Measurements from ENCODE around the gene CALU. TPM values are rescaled to one million over a fixed set of nuclear protein-coding genes. Genes with fewer than 3 reads are reported as not detected.

The CALU gene
- total RNA-seq = 1,329 and 1,421 TPM in 2 replicates

GRCh38 chr7:128739048-128739962 is at the start of gene CALU:
Gene CALU (plus strand): TSS chr7:128739359. CDS start chr7:128748584, 9,225 bp downstream.

DNA sequence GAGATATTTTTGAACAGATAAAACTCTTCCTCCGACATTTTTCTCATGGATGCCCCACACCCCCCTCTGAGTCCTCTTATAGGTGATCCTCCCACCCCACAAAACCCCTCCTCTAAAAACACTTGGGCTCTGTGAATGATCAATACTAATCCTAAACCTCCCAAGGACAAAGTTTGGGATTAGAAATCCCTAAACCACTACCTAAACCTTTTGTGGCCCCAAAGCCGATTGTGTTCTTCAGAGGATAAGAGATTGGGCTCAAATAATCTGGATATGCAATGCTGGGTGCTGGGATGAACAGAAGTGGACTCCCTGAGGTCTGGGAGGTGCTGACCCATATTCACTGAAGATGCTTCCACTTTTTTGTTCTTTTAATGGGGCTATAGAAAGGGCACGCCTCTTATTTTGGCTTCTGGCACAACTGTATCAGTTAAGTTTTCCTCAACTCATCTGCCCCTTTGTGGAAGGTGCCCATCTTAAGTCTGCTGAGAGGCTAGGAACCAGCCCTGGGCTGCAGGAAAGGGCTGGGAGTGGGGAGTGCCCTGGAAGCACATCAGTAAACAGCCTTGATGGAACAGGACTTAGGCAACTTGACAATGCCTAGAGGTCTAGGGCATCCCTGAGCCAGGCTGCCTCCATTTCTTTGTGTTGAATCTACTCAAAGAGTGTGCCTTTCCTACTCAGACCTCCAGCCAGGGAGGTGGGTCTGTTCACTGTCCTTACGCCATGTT is 36.8 kb downstream of the CALU start, which contains the start of gene OPN1SW:
TSS of gene OPN1SW (minus strand) at position 51 of the 731 bp plus-strand sequence. CDS start at position 38, 13 bp downstream.

DNA sequence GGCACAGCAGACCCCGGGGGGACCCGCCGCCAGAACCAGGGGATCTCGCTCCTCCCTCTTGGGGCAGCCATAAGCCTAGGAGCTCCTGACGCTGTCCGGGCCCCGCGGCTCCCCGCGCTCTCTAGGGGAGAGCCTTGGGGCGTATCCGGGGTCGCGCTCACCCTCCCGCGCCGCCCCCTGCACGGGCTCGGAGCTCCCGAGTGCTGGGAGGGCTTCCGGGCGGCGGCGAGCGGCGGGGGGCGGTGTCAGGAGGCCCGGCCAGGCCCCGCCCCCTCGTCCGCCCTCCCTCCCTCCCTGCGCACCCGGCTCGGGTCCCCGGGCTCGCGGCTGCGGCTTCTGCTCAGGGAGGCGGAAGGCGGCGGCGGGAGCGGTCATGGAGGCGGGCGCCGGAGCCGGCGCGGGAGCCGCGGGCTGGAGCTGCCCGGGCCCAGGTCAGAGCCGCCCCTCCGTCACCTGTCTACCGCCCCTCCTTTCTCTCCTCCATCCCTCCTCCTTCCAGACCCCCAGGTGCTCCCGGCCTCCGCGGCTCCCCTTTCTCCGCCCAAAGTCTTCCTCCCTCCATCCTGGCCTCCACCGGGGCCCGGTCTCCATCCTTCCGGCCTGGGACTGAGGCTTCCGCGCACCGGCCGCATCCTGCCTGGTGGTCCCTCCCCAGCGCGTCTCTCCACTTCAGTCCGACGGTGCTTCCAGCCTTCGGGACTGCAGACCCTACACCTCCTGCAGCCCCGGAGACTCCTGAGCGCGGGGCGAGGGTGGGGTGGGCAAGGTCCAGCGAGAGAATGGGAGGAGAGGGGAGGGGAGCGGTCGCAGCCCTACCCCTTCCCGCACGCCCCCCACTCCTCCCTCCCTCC is 52.2 kb downstream of the CALU start, which contains the start of gene CCDC136:
TSS of gene CCDC136 (plus strand) at position 848 of the 851 bp plus-strand sequence. CDS start 444 bp downstream, outside the sequence.

Other genes starting within 250 kb of the CALU start
- 0.43 and 0.83 TPM in 2 replicates for gene GARIN1A, start 67.1 kb upstream of the CALU start, total RNA-seq
- gene OPN1SW, start 36.4 kb downstream of the CALU start, total RNA-seq = not detected in 2 replicates
- gene CCDC136, start 52.6 kb downstream of the CALU start, total RNA-seq = 8.5 and 8.7 TPM in 2 replicates
- gene FLNC, start 91.0 kb downstream of the CALU start, total RNA-seq = 99.0 and 191 TPM in 2 replicates
- gene ATP6V1F, start 123.5 kb downstream of the CALU start, total RNA-seq = 98.1 and 113 TPM in 2 replicates
- 0.14 and 0.46 TPM in 2 replicates for gene KCP, start 171.3 kb downstream of the CALU start, total RNA-seq
- not detected in 2 replicates for gene IRF5, start 198.6 kb downstream of the CALU start, total RNA-seq

Data from smooth muscle cell of bladder (primary cell).